ENCODE results near the gene BRSK1.

DNA sequence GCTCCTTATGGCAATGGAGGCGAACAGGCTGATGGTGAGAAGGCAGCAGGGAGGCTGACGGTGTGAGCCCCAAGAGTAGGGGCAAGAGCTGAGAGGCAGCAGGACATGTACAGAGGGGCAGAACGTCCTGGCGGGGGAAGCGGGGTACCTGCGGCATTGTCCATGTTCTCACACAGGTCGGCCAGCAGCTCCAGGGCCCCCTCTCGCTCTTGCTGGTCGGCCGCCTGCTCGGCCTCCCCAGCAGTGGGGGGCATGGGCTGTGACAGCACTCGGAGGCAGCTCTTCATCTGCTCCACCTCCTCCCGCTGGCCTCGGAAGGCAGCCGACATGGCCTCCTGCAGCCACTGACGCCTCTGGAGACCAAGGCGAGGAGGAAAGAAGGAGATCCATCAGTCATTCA is 6.3 kb upstream of the BRSK1 start:
- TF ChIP-seq, protein P1, sequence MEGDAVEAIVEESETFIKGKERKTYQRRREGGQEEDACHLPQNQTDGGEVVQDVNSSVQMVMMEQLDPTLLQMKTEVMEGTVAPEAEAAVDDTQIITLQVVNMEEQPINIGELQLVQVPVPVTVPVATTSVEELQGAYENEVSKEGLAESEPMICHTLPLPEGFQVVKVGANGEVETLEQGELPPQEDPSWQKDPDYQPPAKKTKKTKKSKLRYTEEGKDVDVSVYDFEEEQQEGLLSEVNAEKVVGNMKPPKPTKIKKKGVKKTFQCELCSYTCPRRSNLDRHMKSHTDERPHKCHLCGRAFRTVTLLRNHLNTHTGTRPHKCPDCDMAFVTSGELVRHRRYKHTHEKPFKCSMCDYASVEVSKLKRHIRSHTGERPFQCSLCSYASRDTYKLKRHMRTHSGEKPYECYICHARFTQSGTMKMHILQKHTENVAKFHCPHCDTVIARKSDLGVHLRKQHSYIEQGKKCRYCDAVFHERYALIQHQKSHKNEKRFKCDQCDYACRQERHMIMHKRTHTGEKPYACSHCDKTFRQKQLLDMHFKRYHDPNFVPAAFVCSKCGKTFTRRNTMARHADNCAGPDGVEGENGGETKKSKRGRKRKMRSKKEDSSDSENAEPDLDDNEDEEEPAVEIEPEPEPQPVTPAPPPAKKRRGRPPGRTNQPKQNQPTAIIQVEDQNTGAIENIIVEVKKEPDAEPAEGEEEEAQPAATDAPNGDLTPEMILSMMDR (IDR thresholded peaks at IDR 0.05 in 8 of 11, conservative IDR thresholded peaks at IDR 0.05 in 3 of 11): no peak
- TF ChIP-seq POLR2AphosphoS5 (IDR thresholded peaks at IDR 0.05) (no peak), POLR2A (IDR thresholded peaks at IDR 0.05) (no peak)
